CD4-positive, alpha-beta T cell treated with Interleukin-15 for 1 hour (primary cell): ENCODE results near the gene SEMA5A.

ENCODE experiments used
- DNase-seq: peaks from one replicate; pipeline ENCODE4 v3.0.0-alpha.2; 2020

SEMA5A gene

GRCh38 chr5:9090381-9091026 is 455.4 kb downstream of the SEMA5A start:
- DNase-seq, result no peak

- no peak for DNase-seq
Measured at GRCh38 chr5:9089893-9090292, 456.0 kb downstream of the SEMA5A start.

GRCh38 chr5:9082996-9083395 is 462.9 kb downstream of the SEMA5A start:
- no peak for DNase-seq

DNA sequence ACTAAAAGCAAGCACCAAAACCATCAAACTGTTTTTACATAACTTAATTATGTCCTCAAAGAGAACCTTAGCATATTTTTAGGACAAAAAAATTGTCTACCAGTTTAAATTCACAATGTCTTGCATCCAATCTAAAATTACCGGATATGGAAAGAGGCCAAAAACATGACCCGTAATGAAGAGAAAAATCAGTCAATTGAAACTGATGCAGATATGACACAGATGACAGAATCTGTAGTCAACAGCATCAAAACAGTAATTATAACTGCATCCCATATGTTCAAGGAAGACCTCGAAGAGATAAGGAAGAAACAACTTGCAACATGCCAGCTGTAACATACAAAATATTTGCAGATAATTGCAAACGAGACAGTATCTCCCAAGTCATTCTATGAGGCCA is 473.2 kb downstream of the SEMA5A start:
- DNase-seq, result no peak

- DNase-seq, result no peak
Measured at GRCh38 chr5:9071524-9071923, 474.4 kb downstream of the SEMA5A start.

GRCh38 chr5:9071074-9071473 is 474.8 kb downstream of the SEMA5A start:
- DNase-seq, result no peak

DNA sequence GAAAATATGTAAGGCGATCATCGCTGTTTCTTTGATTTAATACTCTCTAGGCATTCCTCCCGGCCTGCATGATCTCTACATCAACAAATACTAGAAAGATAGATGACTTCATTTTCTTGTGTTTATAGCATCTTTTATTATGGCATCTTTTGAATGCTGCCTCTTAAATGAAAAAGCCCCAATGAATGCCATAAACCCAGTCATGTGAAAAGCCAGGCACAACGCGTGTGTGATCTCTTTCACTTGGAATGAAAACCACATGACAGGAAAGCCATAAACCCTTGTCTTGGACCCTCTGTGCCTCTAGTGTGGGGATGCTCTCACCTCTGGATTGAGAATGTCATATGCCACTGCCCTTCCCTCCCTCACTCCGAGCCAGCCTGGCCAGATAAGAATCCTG is 476.2 kb downstream of the SEMA5A start:
- DNase-seq, result no peak

- no peak for DNase-seq
Measured at GRCh38 chr5:9067154-9067553, 478.7 kb downstream of the SEMA5A start.

DNA sequence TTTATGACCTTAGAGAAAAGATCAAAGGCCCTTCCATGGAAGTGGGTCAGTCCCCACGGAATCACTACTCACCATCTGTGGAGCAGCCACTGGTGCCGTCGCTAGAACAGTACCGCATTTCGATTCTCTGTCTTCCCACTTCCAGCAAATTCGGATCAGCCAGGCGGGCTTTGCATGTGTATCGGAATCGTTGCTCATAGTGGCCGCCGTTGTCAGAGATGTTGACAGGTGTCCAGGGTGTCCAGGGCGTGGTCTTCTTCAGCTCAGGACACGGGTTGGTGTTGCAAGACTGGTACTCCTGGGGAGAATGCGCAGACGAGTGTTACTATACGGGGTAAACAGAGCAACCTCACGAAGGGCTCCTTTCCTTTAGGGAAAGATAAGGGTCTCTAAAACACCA is 479.5 kb downstream of the SEMA5A start:
- no peak for DNase-seq

- no peak for DNase-seq
Measured at GRCh38 chr5:9063615-9064245, 482.1 kb downstream of the SEMA5A start.

DNA sequence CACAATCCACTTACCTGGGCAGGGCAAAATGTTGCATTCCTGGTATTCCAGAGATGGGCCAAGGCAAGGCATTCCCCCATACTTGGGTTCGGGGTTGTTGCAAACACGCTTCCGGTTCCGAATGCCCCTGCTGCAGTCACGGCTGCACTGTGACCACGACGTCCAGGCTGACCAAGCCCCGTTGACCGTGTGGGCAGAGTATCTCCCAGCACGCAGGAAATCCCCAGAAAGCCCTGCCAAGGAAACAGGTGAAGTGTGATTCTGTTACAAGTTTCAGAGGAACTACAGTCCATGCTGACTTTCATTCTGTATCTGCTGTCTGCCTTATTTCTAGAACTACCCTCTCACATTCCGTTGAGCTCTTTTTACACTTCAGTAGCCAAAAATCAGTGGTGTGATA is 483.0 kb downstream of the SEMA5A start:
- no peak for DNase-seq

DNA sequence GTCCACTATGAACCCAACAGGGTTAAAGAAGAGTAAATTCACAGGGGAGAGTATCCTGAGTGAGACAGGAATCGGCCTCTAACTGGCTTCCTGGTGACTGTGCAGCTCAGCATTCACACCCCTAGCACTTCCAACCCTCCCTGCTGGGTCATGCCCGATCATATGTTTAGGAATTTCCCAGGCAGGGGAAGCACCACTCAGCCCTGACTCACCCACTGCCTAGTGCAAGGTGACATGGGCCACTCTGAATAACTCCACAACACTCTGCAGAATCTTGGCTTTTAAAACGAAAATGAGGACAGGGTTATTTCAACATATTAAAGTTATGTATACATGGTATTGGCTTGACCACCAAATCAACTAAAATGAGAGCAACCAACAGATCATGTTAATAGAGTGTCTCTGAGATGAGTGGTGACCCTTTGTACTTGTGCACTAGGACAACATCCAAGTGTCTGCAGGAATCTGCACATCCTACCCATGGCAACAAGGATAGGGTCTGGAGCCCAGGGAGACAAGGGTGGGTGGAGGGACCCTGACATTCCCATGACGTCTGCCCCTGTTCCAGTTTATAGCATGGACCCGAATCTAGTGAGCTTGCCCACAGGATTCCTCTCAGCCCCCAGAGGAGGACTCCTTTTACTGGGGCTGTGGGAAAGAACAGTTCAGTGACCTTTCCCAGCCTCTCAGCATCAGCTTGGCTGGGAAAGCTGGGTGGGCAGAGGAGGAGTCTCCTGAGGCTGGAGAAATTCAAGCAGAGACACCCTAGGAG is 485.8 kb downstream of the SEMA5A start:
- no peak for DNase-seq

DNA sequence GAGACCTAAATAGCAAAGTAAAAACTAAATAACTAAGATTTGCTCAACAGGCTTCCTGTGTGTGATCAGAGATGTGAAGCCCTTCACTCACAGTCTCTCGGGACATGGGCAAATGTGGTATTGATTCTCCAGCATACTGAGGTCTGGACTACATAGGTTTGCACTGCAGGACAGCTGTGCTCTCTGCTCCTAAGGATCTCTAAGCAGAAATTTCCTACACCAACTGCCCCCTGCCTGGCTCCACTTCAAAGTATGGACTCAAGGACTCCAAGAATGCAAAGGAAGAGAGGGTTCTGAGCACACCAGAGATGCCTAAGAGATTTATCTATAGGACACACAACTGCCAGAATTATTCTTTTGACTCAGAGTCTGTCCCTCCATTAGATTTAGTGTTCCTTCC is 487.2 kb downstream of the SEMA5A start:
- no peak for DNase-seq

DNA sequence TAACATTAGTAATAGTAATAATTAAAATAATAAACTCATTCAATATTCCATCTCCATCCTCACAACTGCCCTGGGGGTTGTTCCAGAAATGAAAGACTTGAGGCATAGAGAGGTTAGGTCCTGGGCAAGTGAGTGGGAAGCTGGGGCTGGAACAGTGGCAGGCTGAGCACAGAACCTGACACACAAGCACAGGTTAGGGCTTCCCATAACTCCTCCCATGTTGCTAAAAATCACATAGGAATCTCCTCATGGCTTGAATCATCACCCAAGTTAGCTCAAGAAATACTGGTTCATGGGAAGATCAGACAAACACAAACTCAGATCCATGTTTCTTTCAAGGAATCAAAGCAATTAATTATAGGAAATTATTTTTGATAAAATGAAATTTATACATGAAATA is 487.7 kb downstream of the SEMA5A start:
- no peak for DNase-seq

- DNase-seq, result no peak
Measured at GRCh38 chr5:9057406-9058000, 488.4 kb downstream of the SEMA5A start.

- DNase-seq, result no peak
Measured at GRCh38 chr5:9056046-9056445, 489.8 kb downstream of the SEMA5A start.

GRCh38 chr5:9054821-9055589 is 490.9 kb downstream of the SEMA5A start:
- no peak for DNase-seq

GRCh38 chr5:9054322-9054721 is 491.6 kb downstream of the SEMA5A start:
- no peak for DNase-seq

DNA sequence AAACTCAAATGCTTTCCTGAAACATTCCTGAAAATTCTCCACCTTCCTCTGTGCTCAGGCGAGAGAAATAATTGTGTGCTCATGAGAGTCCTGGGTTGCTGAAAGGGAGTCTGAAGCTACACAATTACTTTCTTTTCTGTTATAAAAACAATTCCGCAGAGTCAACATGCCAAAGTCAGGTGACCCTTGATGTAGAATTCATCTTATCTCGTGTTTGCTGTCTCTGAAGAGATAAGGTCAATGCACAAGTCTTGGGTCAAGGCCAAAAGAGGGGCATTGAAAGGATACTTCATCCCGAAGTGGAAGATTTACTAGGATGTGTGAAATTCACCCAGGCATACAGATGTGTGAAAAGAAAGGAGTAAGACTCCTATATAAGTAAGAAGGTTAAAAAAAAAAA is 493.5 kb downstream of the SEMA5A start:
- DNase-seq, result no peak

DNA sequence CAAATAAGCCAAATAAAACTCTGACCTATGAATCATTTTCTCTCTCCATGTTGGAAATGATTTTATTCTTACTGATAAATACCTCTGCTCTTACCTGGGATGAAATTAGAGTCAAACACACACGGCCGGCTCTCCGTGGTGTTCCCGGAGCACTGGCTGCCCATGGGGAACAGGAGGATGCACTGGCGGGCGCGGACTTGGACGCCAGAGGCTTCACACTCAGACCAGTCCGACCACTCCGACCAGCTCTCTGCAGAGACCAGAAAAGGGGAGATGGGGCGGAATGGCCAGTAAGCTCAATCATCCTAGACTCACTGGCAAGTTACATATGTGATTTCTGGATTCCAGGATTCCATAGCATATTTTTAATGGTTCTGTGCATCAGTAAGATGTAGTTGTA is 494.1 kb downstream of the SEMA5A start:
- no peak for DNase-seq

DNA sequence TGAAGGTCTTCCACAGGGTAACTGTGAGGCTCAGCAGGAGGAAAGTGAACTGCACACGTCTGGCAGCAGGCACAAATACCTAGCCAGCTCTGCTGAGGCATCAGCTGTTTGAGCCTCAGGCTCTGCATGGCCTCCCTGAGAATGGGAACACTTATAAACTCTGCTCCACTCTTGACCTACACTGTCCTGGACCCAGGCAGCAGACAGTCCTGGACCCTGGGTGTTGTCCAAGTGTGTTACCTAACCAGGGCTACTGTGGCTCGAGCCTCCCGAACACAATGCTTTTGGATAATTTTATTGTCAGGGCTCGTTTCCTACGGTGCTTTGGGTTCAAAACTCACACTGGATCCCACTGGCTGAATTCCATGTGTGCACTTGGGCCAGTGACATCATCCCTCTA is 497.9 kb downstream of the SEMA5A start:
- DNase-seq, result no peak

DNA sequence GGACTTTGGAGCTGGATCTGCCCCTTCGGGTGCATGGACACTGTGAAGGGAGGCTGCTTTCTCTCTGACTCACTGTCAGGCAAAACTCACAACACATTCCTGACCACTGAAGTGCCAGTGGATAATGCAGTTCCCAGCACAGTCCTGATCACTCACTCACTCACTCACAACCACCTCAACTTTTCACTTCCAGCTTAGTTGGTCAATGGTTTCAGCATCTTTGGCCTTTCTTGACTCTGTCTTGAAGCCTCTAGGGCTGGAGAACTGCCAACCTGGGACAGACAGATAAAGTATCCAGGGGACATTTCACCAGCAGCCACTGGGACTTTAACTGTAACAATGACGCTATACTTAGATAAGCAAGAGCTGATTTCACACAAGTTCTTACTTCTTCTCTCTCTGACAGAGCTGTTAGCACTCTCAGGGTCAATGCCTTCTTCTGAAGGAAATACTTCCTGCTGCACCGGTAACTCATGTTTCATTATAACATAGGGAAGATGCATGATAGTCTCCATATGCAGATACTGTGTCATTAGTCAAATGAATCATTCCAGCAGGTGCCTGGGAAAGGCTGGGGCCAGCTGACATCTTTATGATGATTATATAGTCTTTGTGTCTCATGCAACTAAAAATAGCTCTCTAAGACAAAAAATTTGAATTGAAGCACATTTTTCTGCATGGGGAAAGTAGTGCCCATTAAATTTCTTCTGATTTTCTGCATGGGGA is 499.0 kb downstream of the SEMA5A start:
- DNase-seq, result no peak
